OCI-LY7 (cell line): Measurements from ENCODE around the gene SUPT3H. TPM values are rescaled to one million over a fixed set of nuclear protein-coding genes. Genes with fewer than 3 reads are reported as not detected.
"Not testable (repeated sequence)": the region's sequence is repeated elsewhere in the genome, so short reads cannot be mapped to it uniquely, and the experiment has no call there.

Experiments used
- BruUV-seq: library from RNA; stranded (reverse); fragments of 400-500 nt; replicated peaks from 2 replicates; lab custom pipeline; 2021; lab: Mats Ljungman, UMichigan
- CTCF ChIA-PET: fragments of 300-600 bp; sonication (Branson Sonifier 250); formaldehyde crosslinking; loops from one replicate; lab custom pipeline; 2022; ENCODE audit warnings: antibody characterized with exemption; ENCODE audit not compliant: unreplicated experiment; lab: Charles Lee
- POLR2A ChIA-PET: fragments of 300-600 bp; sonication (Branson Sonifier 250); formaldehyde crosslinking; loops from one replicate; lab custom pipeline; 2022; ENCODE audit warnings: antibody characterized with exemption; lab: Charles Lee
- DNase-seq: peaks from one replicate; pipeline ENCODE4 v3.0.0-alpha.2; 2015; ENCODE audit warnings: low spot score
- H2AFZ ChIP-seq: fragments of 200-600 bp; sonication (generic), shearing (Covaris generic); 2 replicates; pipeline ENCODE4 v1.6.1; 2014; ENCODE audit warnings: mild to moderate bottlenecking, antibody characterized with exemption, low read length, moderate library complexity
- H3K27ac ChIP-seq: fragments of 200-600 bp; sonication (generic); 2 replicates; pipeline ENCODE4 v1.5.1; 2014; ENCODE audit warnings: mixed run types, low read depth, mild to moderate bottlenecking, moderate library complexity, low read length, inconsistent platforms; ENCODE audit not compliant: poor library complexity, severe bottlenecking
- H3K36me3 ChIP-seq: fragments of 200-600 bp; sonication (generic); 2 replicates; pipeline ENCODE4 v1.6.1; 2014; ENCODE audit warnings: mild to moderate bottlenecking, antibody characterized with exemption, low read length, moderate library complexity, mixed read lengths; ENCODE audit not compliant: insufficient read depth
- H3K4me1 ChIP-seq: fragments of 200-600 bp; sonication (generic); 2 replicates; pipeline ENCODE4 v1.5.1; 2014; ENCODE audit warnings: mild to moderate bottlenecking, low read length; ENCODE audit not compliant: insufficient read depth, poor library complexity, severe bottlenecking
- H3K4me2 ChIP-seq: fragments of 200-600 bp; sonication (generic); 2 replicates; pipeline ENCODE4 v1.6.1; 2014; ENCODE audit warnings: mild to moderate bottlenecking, low read length
- H3K4me3 ChIP-seq: fragments of 200-600 bp; sonication (generic); 2 replicates; pipeline ENCODE4 v1.5.1; 2014; ENCODE audit warnings: mild to moderate bottlenecking, low read depth, low read length; ENCODE audit not compliant: poor library complexity, severe bottlenecking
- H3K79me2 ChIP-seq: fragments of 200-600 bp; sonication (generic); 2 replicates; pipeline ENCODE4 v1.6.1; 2016; ENCODE audit warnings: low read depth, mild to moderate bottlenecking, low read length, moderate library complexity, mixed read lengths; ENCODE audit not compliant: insufficient read depth
- H3K9me2 ChIP-seq: fragments of 200-600 bp; sonication (generic); 2 replicates; pipeline ENCODE4 v1.6.1; 2016; ENCODE audit warnings: mild to moderate bottlenecking, low read length, mixed read lengths; ENCODE audit not compliant: insufficient read depth
- H3K9me3 ChIP-seq: fragments of 200-600 bp; sonication (generic); 2 replicates; pipeline ENCODE4 v1.6.1; 2014; ENCODE audit warnings: mild to moderate bottlenecking, mixed run types, low read length, mixed read lengths
- H4K20me1 ChIP-seq: fragments of 200-600 bp; sonication (generic); 2 replicates; pipeline ENCODE4 v1.6.1; 2014; ENCODE audit warnings: mild to moderate bottlenecking, antibody characterized with exemption, low read length, moderate library complexity, mixed read lengths; ENCODE audit not compliant: insufficient read depth
- CTCF ChIP-seq: fragments of 200-600 bp; sonication (generic); conservative IDR thresholded peaks from 2 replicates; pipeline ENCODE4 v1.5.1; 2014; ENCODE audit warnings: mild to moderate bottlenecking, antibody characterized with exemption, low read length, moderate library complexity, mixed read lengths
- EZH2phosphoT487 ChIP-seq: fragments of 200-600 bp; sonication (generic); IDR thresholded peaks from 2 replicates; pipeline ENCODE4 v1.6.1; 2018; ENCODE audit warnings: low read depth, borderline replicate concordance, mild to moderate bottlenecking, mixed run types, antibody characterized with exemption, low read length, moderate library complexity, mixed read lengths
- intact Hi-C: fragments of 100-400 bp; cut with micrococcal nuclease; formaldehyde crosslinking; loops from one replicate; pipeline ENCODE4 v1.10.0; 2022; ENCODE audit not compliant: unreplicated experiment
- total RNA-seq, 2 experiments: library from RNA; depleted of rRNA in 1 of 2; stranded (reverse); fragments of >200 nt in 1 of 2; shearing (Covaris generic) in 1 of 2; gene quantifications; 2 replicates each; pipeline ENCODE4 v1.2.3, GENCODE V29; 2014 to 2022

Gene SUPT3H
- total RNA-seq, 2 experiments from 2014 or later = 1.1 to 7.1 TPM

GRCh38 chr6:44906761-44907160 lies 471.0 kb downstream of the SUPT3H start:
- TF ChIP-seq CTCF (no peak), EZH2phosphoT487 (no peak)
- Histone ChIP-seq H3K9me3 (no peaks in the 10 kb centered on the region), H3K4me1 (no peaks in the 10 kb centered on the region), H3K4me2 (no peak overlapping the region), H3K4me3 (no peak overlapping the region), H3K79me2 (no peaks in the 10 kb centered on the region), H3K27ac (no peak overlapping the region), H2AFZ (no peak overlapping the region), H3K9me2 (no peaks in the 10 kb centered on the region), H4K20me1 (no peaks in the 10 kb centered on the region), H3K36me3 (no peaks in the 10 kb centered on the region)
- BruUV-seq = no TSS peak
- intact Hi-C loops = no loop called here
- ChIA-PET CTCF (no interaction called here), POLR2A (no interaction called here)
- DNase-seq = no peak

- H3K27ac ChIP-seq, H3K79me2 ChIP-seq, DNase-seq, intact Hi-C loops, CTCF ChIA-PET, H3K9me2 ChIP-seq, H3K9me3 ChIP-seq, H3K4me3 ChIP-seq, BruUV-seq, H3K36me3 ChIP-seq, H3K4me1 ChIP-seq, H4K20me1 ChIP-seq, H2AFZ ChIP-seq, H3K4me2 ChIP-seq, POLR2A ChIA-PET: not testable (repeated sequence)
Measured at GRCh38 chr6:44900358-44900757, 477.4 kb downstream of the SUPT3H start.

- Histone ChIP-seq H3K9me3 (no peaks in the 10 kb centered on the region), H2AFZ (no peak overlapping the region), H3K79me2 (no peaks in the 10 kb centered on the region), H3K27ac (no peak overlapping the region), H3K4me2 (no peak overlapping the region), H3K9me2 (no peaks in the 10 kb centered on the region), H3K4me3 (no peak overlapping the region), H3K4me1 (no peaks in the 10 kb centered on the region), H3K36me3 (no peaks in the 10 kb centered on the region), H4K20me1 (no peaks in the 10 kb centered on the region)
- ChIA-PET CTCF (interaction anchor here (0.6 kb wide), 1 partner anchor 134 kb away, joined by 3 read pairs; no protein-coding TSS in a partner anchor), POLR2A (no interaction called here)
- no peak for DNase-seq
- intact Hi-C loops = no loop called here
- BruUV-seq = no TSS peak
- no peak for TF ChIP-seq CTCF
- no peak for TF ChIP-seq EZH2phosphoT487
Measured at GRCh38 chr6:44898296-44898930, 479.3 kb downstream of the SUPT3H start.
